IPS-NIHi7 (cell line): ENCODE data around the gene TADA2A.
A peak's percentile ranks its signal among the peaks of the same experiment; 100 is the strongest.

ENCODE experiments used
- DNase-seq: peaks from one replicate; pipeline ENCODE4 v3.0.0; 2012; ENCODE audit warnings: mixed read lengths; ENCODE audit errors: extremely low spot score

Gene TADA2A

DNA sequence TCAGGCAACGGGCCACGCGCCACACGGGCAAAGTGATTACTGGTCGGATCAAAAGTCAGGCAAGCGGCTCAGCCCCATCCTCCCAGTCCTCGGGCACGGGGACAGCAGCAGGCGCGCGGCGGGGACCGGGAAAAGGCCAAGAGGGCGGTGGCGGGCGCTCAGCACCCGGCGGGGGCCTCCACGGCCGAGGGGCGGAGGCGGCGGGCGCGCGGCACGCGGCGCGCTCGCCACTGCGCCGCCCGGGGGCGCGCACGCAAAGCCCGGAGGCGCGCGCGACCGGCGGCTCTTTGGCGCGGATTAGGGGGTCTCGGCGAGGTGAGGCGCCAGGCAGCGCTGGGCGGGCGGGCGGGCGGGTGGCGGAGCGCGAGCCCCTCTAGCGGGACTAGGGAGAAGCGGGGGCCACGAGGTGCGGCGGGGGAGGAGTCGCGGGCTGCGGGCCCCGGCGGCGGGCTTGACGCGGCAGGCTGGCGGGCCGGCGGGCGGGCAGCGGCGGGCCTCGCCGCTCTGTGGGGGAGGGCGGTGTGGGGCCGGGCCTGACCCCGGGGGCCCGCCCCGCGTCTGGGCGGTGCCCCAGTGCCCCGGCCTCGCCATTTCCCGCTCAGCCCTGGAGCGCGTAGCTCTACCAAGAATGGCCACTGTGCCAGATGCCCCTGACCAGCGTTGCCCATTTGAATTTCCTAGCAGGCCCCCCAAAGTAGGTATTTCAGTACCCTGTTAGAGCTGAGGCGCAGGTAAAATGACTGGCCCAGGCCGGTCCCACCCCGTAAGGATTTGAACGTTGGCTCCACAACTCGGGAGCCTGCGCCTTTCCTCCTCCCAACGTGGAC lies at the start of gene TADA2A, which contains the start of gene ACACA:
Gene TADA2A, plus strand, starts transcription at position 252 of the 827 bp plus-strand sequence. CDS start 4,480 bp downstream, outside the sequence.
Gene ACACA, minus strand, starts transcription at position 202 of the 827 bp plus-strand sequence. CDS start 537 bp downstream, outside the sequence.
- peak; percentile 97 for DNase-seq

DNA sequence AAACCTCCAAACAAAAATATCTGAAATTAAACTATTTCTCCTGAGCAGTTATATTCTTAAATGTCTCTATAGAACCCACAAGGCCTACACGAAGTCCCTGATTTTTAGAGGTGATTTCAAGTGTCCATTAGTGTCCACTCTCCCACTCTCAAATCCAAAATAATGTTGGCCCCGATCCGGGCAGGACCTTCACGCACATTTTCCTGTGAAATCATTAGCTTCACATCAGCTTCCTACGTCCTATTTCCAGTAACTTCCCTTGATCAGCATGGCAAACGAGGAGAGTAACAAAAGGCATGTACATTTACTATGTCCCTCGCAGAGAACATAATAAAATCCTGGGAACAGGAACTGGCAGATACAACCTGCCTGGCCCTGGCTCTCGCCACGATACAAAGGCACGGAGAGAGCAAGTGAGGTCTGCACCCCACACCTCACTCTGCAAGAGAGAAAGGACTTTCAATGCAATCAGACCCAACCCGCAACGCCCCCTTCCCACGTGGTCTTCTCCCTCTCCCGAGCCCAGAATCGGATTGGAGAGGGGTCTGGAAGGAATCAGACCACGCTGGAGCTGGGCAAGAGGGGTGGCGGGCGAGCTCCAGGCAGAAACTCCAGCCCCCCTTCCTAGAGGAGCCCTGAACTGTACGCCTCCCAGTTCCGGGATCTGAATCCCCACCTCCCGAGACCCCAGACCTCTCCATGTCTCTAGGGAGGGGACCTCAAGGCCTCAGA lies 48.4 kb upstream of the TADA2A start:
- DNase-seq, result peak; percentile 88

DNA sequence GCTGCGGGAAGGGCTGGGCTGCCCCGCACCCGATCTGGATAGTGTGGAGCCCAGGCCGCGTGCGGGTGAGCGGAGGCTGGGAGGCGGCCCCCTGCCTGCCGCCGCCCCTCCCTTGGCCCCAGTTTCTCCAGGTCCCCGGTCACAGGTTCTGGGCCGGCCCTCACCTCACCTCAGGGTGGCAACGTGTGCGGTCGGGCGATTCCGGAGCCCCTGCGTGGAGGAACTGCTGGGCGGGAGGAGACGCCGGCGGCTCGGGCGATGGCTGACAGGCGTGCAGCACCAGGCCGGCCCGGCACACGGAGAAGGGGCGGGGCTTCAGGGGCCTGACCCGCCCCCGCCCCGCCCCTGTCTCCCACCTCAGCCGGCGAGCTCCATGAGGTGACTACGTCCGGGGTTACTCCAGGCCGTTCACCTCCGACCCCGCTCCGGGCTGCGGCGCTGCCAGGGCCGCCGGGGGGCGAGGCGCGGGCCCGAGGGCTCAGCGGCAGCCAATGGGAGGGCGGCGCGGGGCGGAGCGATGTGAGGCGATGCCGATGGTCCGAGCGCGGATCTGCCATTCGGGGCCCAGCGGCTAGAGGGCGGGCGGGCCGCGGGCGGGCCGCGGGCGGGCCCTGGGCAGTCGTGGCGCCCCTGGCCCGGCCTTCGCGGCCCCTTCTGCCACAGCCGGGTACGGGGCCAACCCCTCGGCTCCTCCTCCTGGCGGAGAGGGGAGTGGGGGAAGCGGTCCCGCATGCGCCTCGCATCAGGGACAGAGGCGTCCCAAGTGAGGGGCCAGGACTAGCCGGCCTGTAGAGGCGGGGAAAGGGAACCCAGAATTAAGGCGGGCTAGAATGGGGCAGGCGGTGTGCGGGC lies 47.6 kb upstream of the TADA2A start:
- peak; percentile 99 for DNase-seq

- peak; percentile 21 for DNase-seq
Measured at GRCh38 chr17:37359682-37360188, 47.0 kb upstream of the TADA2A start.

DNA sequence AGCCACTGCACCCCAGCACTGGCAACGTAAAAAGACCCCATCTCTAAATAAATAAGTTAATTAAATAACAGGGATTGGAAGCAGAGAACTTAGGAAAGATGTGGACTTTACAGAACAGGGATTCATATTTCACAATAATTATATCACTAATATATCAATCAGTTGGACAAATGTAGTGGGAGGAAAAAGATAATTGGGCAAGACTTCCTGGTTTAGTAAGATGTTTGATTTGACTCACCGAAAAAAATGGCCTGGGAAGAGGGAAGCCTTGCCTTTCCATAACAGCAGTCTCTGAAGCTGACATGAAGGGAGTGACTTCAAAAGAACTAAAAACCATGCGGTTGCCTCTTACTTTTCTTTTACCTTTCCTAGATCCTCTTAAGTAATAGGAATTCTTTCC lies 46.1 kb upstream of the TADA2A start:
- DNase-seq, result no peak

- no peak for DNase-seq
Measured at GRCh38 chr17:37361543-37361942, 45.1 kb upstream of the TADA2A start.

DNA sequence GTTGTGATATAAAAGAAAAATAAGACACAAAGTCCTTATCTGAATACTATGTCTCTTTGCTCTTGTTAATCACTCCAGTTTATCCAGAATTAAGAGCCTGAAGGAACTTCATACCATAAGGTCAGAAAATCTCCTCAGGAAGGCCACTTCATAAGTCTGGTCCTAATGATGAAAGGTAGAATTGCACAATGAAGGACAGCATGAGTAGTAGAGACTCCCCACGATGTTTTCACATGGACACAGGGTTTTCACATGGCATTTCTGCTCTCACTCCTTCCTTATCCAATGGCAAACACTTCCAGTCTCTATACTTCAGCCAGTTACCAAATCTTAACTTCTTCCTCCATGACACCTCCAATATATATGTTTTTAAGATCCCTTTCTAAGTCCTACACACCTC lies 41.1 kb upstream of the TADA2A start:
- no peak for DNase-seq

GRCh38 chr17:37368577-37368976 lies 38.1 kb upstream of the TADA2A start:
- no peak for DNase-seq

DNA sequence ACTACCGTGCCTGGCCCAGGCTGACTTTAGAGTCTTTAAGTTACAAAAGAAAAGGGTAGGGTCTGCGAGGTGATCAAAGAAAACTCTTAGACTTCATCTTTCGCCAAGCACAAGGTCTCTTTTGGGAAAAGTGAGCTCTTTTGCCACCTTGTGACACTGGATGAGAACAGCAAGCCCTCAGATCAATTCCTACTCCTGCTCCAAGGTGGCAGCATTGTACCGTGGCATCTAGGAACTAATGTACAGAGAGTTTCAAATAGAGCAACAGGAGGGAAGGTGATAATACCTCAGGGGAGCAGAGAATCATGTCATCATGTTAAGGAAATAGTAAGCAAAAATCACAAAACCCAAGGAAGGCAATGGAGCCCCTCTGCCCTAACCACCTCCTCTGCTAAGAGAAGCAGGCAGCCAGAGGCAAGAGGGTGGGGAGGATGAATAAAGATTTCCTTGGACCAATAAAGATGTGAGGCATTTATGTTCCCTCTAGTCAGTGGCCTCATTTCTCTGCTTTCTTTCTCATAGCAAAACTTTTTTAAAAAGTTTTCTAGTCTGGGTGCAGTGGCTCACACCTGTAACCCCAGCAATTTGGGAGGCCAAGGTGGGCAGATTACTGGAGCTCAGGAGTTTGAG lies 33.0 kb upstream of the TADA2A start:
- DNase-seq, result peak; percentile 84

- no peak for DNase-seq
Measured at GRCh38 chr17:37375706-37376105, 31.0 kb upstream of the TADA2A start, which contains the start of gene C17orf78. TSS of gene C17orf78 (plus strand) at chr17:37375985. CDS start at chr17:37376093, 108 bp downstream.

GRCh38 chr17:37382056-37382455 lies 24.6 kb upstream of the TADA2A start:
- no peak for DNase-seq

DNA sequence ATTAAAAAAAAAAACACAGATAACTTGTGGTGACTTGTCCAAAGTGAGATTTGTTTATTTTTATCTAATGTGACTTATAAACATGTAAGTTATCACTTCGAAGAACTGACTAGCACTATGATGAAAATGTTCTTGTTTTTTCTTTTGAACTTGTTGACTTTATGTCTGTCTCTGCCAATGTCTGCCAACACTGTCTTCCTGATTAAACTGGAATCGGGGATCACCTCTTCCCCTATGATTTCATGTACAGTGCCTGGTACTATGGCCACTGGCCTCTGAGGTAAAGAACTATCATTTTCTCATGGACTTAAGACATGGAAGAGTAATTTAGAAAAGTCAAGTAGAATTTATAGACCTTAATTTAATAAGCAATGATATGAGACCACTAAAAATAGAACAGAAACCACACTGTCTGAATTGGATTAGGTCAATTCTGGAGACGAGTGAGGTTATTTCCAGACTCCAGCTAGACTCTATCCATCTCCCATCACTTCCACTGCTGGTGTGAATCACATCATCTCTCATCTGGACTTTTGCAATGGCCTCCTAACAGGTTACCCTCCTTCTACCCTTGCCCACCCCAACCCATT lies 22.0 kb upstream of the TADA2A start:
- no peak for DNase-seq

DNA sequence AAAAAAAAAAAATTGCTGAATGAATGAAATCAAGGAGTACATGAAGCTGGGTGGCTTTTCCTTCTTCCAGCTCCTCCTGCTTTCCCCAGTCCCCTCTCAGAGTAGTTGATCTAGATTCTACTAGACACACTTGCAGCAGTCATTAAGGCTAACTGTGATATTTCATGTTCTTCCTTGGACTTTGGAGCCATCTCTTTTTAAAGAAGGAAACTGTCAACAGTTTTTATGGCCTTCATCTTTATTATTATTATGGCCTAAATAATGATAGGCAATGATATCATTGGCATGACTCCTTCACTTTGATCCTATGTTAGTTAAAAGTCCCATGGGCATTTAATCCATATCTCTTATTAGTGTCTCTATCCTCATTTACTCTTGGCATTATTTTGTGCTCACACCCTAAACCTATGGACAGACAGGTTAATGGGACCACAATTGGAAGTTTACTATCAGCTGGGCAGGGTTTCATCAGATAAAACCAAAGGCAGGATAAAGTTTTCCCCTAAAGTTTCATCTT lies 21.2 kb upstream of the TADA2A start:
- no peak for DNase-seq

DNA sequence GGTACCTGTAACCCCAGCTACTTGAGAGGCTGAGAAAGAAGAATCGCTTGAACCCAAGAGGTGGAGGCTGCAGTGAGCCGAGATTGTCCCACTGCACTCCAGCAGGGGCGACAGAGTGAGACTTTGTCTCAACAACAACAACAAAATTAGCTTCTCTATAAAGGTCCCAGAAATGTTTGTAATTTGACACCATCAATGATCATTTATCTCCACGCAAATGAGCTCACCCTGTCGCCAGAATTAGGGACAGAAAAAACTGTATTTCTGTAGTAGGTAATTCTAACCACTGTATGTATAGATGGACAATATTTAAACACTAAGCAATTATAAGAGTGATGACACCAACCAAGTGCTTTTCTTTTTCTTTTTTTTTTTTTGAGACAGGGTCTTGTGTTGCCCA lies 20.2 kb upstream of the TADA2A start:
- no peak for DNase-seq

GRCh38 chr17:37388266-37388665 lies 18.4 kb upstream of the TADA2A start:
- no peak for DNase-seq

DNA sequence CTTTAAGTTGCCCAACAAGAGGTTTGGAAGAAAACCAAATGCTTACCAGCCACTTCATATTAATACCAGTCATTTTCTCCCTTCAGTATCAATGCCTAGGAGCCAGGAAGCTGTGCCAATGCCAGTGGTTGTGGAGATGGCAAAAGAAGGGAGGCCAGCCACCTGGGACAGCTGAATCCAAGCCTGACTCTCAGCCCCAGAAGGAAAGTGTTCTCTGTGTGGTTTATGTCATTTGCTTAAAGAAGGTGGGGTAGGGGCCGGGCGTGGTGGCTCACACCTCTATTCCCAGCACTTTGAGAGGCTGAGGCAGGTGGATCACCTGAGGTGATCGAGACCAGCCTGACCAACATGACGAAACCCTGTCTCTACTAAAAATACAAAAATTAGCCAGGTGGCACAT lies 17.5 kb upstream of the TADA2A start:
- no peak for DNase-seq

- no peak for DNase-seq
Measured at GRCh38 chr17:37391146-37391545, 15.5 kb upstream of the TADA2A start.

- no peak for DNase-seq
Measured at GRCh38 chr17:37392024-37392590, 14.6 kb upstream of the TADA2A start.

GRCh38 chr17:37393352-37393751 lies 13.3 kb upstream of the TADA2A start:
- DNase-seq, result no peak

GRCh38 chr17:37399265-37399803 lies 7.4 kb upstream of the TADA2A start:
- no peak for DNase-seq
